ENCODE data around the gene NRSN2.

GRCh38 chr20:329851-330232 is 17.1 kb upstream of the NRSN2 start:
- TF ChIP-seq CTCF (conservative IDR thresholded peaks at IDR 0.05; ENCODE audit: low read depth, low read length) (no peak), EZH2 (IDR thresholded peaks at IDR 0.05; ENCODE audit: borderline replicate concordance, low read depth, low read length, poor library complexity, severe bottlenecking) (no peak)
